Astrocyte (in vitro differentiated cells and primary cell): Measurements from ENCODE around the gene RNH1.

Source experiments
- EZH2 ChIP-seq: IDR thresholded peaks from 2 replicates; pipeline ENCODE4 v1.6.1; 2012; ENCODE audit warnings: mild to moderate bottlenecking, low read length, inconsistent platforms; ENCODE audit not compliant: insufficient read depth
- TF ChIP-seq, protein P1 (sequence below): IDR thresholded peaks from 2 replicates; pipeline ENCODE4 v1.5.1; 2011; ENCODE audit warnings: low read depth, mild to moderate bottlenecking, inconsistent platforms, low read length, moderate library complexity; ENCODE audit not compliant: insufficient read depth

GRCh38 chr11:487571-488021 is 19.4 kb downstream of the RNH1 start:
- TF ChIP-seq, protein P1, sequence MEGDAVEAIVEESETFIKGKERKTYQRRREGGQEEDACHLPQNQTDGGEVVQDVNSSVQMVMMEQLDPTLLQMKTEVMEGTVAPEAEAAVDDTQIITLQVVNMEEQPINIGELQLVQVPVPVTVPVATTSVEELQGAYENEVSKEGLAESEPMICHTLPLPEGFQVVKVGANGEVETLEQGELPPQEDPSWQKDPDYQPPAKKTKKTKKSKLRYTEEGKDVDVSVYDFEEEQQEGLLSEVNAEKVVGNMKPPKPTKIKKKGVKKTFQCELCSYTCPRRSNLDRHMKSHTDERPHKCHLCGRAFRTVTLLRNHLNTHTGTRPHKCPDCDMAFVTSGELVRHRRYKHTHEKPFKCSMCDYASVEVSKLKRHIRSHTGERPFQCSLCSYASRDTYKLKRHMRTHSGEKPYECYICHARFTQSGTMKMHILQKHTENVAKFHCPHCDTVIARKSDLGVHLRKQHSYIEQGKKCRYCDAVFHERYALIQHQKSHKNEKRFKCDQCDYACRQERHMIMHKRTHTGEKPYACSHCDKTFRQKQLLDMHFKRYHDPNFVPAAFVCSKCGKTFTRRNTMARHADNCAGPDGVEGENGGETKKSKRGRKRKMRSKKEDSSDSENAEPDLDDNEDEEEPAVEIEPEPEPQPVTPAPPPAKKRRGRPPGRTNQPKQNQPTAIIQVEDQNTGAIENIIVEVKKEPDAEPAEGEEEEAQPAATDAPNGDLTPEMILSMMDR, result no peak
- TF ChIP-seq EZH2, result no peak
